ENCODE results near the gene RPS6KA4.

RPS6KA4 gene

GRCh38 chr11:64369440-64370421 lies 10.8 kb downstream of the RPS6KA4 start:
- DNase-seq, result no peak

GRCh38 chr11:64371201-64371600 lies 12.2 kb downstream of the RPS6KA4 start:
- no peak for DNase-seq

GRCh38 chr11:64372021-64372420 lies 13.1 kb downstream of the RPS6KA4 start:
- DNase-seq, result no peak

GRCh38 chr11:64372802-64373597 lies 14.0 kb downstream of the RPS6KA4 start:
- DNase-seq, result peak; percentile 95

- DNase-seq, result no peak
These were observed 14.6 kb downstream of the RPS6KA4 start for GRCh38 chr11:64373598-64373974.

GRCh38 chr11:64376071-64376470 lies 17.1 kb downstream of the RPS6KA4 start:
- DNase-seq, result no peak

- no peak for DNase-seq
These were observed 19.4 kb downstream of the RPS6KA4 start for GRCh38 chr11:64378335-64378880.

GRCh38 chr11:64379160-64379559 lies 20.2 kb downstream of the RPS6KA4 start:
- peak; percentile 26 for DNase-seq

GRCh38 chr11:64379817-64380709 lies 21.1 kb downstream of the RPS6KA4 start:
- DNase-seq, result no peak

GRCh38 chr11:64381350-64381749 lies 22.4 kb downstream of the RPS6KA4 start:
- no peak for DNase-seq

GRCh38 chr11:64382047-64382446 lies 23.1 kb downstream of the RPS6KA4 start:
- DNase-seq, result no peak

- DNase-seq, result no peak
These were observed 23.6 kb downstream of the RPS6KA4 start for GRCh38 chr11:64382586-64382985.

- DNase-seq, result no peak
These were observed 24.6 kb downstream of the RPS6KA4 start for GRCh38 chr11:64383580-64383979.

GRCh38 chr11:64384028-64384737 lies 25.2 kb downstream of the RPS6KA4 start:
- no peak for DNase-seq

GRCh38 chr11:64384981-64385944 lies 26.3 kb downstream of the RPS6KA4 start:
- DNase-seq, result peak; percentile 33

GRCh38 chr11:64385945-64386704 lies 27.2 kb downstream of the RPS6KA4 start:
- DNase-seq, result no peak

GRCh38 chr11:64387916-64388315 lies 29.0 kb downstream of the RPS6KA4 start:
- no peak for DNase-seq

GRCh38 chr11:64388894-64389293 lies 29.9 kb downstream of the RPS6KA4 start:
- no peak for DNase-seq

- no peak for DNase-seq
These were observed 30.9 kb downstream of the RPS6KA4 start for GRCh38 chr11:64389851-64390250.

GRCh38 chr11:64390558-64390957 lies 31.6 kb downstream of the RPS6KA4 start:
- DNase-seq, result no peak
